HG02798 (cell line): ENCODE data around the gene MTHFD1L.
"Not testable (repeated sequence)": the region's sequence is repeated elsewhere in the genome, so short reads cannot be mapped to it uniquely, and the experiment has no call there.

Experiments used
- ATAC-seq: cut with Tn5 transposase; IDR thresholded peaks from one replicate; pipeline ENCODE4 v1.9.1; 2021; ENCODE audit warnings: mild to moderate bottlenecking; ENCODE audit not compliant: unreplicated experiment, poor library complexity

MTHFD1L gene

DNA sequence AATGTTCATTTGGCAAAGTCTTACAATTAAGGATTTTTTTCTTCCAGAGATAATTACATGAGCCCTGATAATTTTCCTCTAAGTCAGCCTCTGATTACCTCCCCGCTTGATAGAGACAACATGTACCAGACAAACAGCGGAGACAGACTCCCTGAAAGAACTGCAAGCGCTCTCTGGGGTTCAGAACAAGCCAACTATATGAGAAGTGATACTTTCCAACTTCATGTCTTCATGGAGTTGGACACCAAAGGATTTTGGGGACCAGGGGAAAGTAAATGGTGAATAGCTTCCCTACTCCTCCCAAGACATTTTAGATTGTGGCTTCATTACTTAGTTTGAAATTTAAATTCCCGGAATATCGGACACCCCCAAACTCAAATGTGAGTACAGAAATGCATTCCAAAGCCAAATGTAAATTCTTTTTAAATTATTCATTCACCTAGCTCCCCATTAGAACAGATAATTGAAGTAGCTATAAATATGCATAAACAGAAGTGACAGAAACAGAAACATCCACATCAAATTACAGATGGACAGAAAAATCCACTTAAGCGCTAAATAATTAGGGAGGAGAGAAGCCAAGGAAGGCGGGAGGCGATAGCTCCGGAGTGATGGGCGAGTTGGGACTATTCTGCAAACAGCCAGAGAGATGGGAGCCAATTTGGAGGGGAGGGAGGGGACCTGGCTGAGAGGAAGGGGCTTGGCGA is 244.5 kb downstream of the MTHFD1L start:
- no peak for ATAC-seq

GRCh38 chr6:151110576-151110905 is 245.0 kb downstream of the MTHFD1L start:
- ATAC-seq, result no peak

DNA sequence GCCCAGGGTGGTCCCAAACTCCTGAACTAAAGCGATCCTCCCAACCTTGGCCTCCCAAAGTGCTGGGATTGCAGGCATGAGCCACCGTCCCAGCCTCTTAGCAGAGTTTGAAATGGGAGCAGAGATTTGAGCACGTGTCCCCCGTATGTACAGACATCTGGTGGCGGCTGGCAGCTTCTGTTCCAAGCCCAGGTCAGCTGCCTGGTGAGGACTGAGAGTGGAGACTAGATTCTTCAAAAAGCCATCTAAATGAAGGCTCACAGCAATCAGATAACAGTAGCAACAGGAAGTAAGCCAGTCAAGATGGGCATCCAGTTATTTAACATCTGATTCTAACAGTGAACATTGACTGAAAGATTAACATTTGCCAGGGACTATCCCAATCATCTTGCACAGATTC is 246.2 kb downstream of the MTHFD1L start:
- no peak for ATAC-seq

- ATAC-seq, result no peak
Observed at GRCh38 chr6:151112130-151112529, 246.6 kb downstream of the MTHFD1L start.

GRCh38 chr6:151112884-151113283 is 247.4 kb downstream of the MTHFD1L start:
- not testable (repeated sequence) for ATAC-seq

GRCh38 chr6:151113641-151114040 is 248.1 kb downstream of the MTHFD1L start:
- ATAC-seq, result no peak

GRCh38 chr6:151118461-151119123 is 253.1 kb downstream of the MTHFD1L start:
- no peak for ATAC-seq

DNA sequence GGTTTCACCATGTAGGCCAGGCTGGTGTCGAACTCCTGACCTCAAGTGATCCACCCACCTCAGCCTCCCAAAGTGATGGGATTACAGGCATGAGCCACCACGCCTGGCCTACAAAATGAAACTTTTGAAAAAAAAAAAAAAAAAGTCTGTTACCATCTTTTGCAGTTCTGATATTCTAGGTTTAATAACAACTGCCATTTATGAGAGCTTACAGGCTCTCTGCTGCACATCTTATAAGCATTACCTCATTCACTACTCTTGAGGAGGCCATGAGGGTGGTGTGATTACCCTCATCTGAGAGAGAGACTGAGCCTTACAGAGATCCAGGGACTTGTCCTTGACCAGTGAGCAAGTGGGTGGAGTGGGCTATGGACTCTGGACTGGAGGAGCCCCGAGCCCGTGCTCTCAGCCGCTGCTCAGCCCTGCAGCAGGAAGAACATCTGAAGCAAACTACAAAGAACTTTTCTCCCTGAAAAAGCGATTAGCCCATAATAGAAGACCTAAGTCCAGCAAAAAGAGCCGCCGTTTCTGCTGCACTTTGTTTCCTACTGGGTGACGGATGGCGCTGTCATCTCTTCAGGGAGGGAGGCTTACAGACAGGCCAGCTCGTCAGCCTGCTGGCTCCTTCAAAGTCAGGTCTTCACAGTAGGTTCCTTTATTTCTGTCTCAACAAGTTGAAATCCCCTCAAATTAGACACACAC is 254.5 kb downstream of the MTHFD1L start:
- no peak for ATAC-seq

GRCh38 chr6:151121900-151122299 is 256.4 kb downstream of the MTHFD1L start:
- no peak for ATAC-seq

- not testable (repeated sequence) for ATAC-seq
Observed at GRCh38 chr6:151123641-151124040, 258.1 kb downstream of the MTHFD1L start.

GRCh38 chr6:151125242-151125641 is 259.7 kb downstream of the MTHFD1L start:
- ATAC-seq, result not testable (repeated sequence)

- not testable (repeated sequence) for ATAC-seq
Observed at GRCh38 chr6:151125651-151126416, 260.3 kb downstream of the MTHFD1L start.

DNA sequence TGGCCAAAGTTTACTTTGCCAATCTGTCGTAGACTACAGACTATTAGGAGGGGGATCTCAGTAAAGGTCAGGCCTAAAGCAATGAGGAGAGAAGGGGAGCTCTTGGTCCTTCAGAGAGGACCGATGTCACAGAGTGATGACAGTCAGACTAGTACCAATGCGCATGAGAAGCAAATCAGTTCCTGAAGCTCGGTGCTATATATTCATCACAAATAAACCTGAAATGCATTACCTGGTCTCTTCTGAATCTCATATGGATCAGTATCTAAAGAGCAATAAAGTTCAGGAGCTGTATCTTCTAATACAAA is 260.9 kb downstream of the MTHFD1L start:
- not testable (repeated sequence) for ATAC-seq

- ATAC-seq, result not testable (repeated sequence)
Observed at GRCh38 chr6:151127133-151127798, 261.8 kb downstream of the MTHFD1L start.

- no peak for ATAC-seq
Observed at GRCh38 chr6:151128763-151129370, 263.4 kb downstream of the MTHFD1L start.

DNA sequence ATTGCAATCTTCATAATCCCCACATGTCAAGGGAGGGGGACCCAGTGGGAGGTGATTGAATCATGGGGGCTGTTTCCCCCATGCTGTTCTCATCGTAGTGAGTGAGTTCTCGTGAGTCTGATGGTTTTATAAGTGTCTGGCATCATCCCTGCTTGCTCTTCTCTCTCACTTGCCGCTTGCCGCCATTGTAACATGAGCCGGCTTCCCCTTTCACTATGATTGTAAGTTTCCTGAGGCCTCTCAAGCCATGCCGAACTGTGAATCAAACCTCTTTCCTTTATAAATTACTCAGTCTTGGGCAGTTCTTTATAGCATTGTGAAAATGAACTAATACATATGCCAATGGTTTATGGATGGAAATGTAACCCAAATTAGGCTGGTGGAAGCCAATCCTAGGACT is 264.8 kb downstream of the MTHFD1L start:
- ATAC-seq, result no peak

- no peak for ATAC-seq
Observed at GRCh38 chr6:151131324-151132007, 266.0 kb downstream of the MTHFD1L start.

DNA sequence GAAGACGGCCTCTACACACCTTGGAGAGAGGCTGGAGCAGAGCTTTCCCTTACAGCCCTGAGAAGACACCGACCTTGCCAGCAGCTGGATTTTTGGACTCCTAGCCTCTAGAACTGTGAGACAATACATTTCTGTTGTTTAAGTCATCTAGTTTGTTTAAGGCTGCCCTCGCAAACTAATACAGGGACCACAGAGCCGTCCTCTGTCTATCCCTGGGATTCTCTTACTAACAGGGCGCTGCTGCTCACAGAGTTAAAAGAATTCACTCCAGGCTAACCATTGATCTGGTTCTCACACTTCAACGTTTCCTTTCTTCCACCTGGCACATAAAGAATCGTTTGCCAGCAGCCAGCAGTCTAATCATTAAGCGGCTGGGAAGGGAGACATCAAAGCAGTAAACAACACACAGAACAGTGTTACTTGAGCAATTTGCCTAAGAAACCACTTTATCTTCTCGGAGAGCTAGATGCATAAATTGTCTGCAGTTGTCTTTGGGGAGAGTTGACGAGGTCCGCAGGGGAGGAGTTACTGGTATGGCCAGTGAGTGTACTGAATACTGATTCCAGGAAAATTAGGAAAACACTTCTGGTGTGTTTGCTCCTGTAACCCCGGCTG is 270.7 kb downstream of the MTHFD1L start:
- no peak for ATAC-seq

DNA sequence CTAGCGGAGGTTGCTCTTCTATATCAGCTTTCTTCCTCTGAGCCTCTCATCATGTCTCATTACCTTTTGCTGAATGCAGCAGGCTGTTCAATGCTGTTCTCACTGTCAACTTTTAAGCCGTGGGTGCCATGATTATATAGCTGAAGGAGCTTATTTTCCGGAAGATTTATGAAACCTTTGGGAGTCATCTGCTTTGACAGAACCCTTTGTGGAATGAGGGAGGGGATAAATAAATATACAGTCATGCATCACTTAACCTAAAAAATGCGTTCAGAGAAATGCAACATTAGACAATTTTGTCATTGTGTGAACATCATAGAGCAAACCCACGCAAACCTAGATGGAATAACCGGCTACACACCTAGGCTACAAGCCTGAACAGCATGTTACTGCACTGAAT is 272.0 kb downstream of the MTHFD1L start:
- ATAC-seq, result no peak
